GM12892 (cell line): ENCODE measurements around the gene KCNH8.

ENCODE experiments used
- POLR2A ChIP-seq: IDR thresholded peaks from 2 replicates; pipeline ENCODE4 v1.6.1; 2011; ENCODE audit warnings: low read depth, low read length, control low read depth
- POLR2AphosphoS5 ChIP-seq: IDR thresholded peaks from 2 replicates; pipeline ENCODE4 v1.6.1; 2011; ENCODE audit warnings: low read depth, low read length, control low read depth
- TAF1 ChIP-seq: IDR thresholded peaks from 2 replicates; pipeline ENCODE4 v1.6.1; 2011; ENCODE audit warnings: low read depth, mild to moderate bottlenecking, control low read depth, low read length, borderline replicate concordance

- no peak for TF ChIP-seq POLR2AphosphoS5
- no peak for TF ChIP-seq POLR2A
- TF ChIP-seq TAF1 = no peak
These were observed 374.0 kb downstream of the KCNH8 start for GRCh38 chr3:19522305-19522704.
